AG10803 (cell line): ENCODE data around the gene ADGRB2.

Experiments used
- DNase-seq: peaks from one replicate; pipeline ENCODE4 v3.0.0; 2010; ENCODE audit warnings: low read depth
- H3K4me3 ChIP-seq: 2 replicates; pipeline ENCODE4 v1.5.1; 2011; ENCODE audit warnings: mild to moderate bottlenecking, low read length, control low read depth
- TF ChIP-seq, protein P1 (sequence below): conservative IDR thresholded peaks from 2 replicates; pipeline ENCODE4 v1.5.1; 2011; ENCODE audit warnings: mild to moderate bottlenecking, low read length, control low read depth, inconsistent platforms

ADGRB2 gene

DNA sequence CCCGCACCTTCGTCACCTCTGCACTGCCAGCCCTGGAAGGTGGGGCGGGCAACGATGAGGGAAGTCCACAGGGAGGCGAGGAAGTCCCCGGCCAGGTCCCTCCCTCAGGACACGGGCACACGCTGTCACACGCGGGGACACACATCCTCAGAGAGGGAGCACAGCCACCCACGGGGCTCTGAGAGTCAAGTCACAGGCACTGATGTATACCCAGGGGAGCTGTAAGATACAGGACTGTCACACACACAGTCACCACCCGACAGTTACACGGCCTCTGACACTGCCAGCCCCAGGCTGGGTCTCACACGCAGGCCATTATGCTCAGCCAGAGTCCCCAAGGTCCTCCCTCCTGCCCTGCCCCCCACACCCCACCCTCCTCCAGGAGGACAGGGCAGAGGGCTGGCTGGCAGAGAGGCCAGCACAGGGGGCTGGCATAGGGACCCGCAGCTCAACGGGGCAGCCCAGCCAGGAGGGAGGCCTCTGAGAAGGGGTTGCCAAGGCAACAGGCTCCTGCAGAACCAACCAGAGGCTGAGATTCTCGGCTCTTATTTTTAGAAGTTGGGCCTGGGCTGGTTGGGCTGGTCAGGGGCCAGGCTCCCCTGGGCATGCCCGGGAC is 17.7 kb upstream of the ADGRB2 start:
- no peak overlapping the region for H3K4me3 ChIP-seq
- TF ChIP-seq, protein P1, sequence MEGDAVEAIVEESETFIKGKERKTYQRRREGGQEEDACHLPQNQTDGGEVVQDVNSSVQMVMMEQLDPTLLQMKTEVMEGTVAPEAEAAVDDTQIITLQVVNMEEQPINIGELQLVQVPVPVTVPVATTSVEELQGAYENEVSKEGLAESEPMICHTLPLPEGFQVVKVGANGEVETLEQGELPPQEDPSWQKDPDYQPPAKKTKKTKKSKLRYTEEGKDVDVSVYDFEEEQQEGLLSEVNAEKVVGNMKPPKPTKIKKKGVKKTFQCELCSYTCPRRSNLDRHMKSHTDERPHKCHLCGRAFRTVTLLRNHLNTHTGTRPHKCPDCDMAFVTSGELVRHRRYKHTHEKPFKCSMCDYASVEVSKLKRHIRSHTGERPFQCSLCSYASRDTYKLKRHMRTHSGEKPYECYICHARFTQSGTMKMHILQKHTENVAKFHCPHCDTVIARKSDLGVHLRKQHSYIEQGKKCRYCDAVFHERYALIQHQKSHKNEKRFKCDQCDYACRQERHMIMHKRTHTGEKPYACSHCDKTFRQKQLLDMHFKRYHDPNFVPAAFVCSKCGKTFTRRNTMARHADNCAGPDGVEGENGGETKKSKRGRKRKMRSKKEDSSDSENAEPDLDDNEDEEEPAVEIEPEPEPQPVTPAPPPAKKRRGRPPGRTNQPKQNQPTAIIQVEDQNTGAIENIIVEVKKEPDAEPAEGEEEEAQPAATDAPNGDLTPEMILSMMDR, result no peak
- no peak for DNase-seq

DNA sequence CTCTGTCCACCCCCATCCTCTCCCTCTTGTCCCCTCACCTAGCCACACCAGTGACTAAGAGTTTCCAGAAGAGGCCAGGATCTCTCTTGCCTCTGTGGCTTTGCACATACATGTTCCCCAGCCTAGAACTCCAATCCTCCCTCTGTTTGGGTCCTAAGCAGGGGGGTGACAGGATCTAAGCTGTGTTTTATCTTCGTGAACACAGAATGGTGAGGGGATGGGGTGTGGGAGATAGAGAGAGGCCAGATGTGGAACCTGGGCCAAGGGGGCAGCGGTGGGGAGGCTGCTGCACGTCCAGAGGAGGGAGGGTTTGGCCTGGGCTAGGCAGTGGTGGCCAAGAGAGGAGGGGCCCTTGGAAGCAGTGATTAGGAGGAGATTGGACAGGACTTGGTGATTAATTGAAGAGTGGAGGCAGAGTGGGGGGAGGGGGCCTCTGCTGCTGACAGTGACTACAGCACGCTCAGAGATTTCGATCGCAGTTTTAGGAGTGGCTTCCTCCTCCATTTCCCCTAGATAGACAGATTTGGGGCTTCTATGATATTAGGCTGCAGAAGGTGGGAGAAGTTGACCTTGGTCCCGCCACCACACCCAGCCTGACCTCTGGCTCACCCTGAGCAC is 17.1 kb upstream of the ADGRB2 start:
- no peak overlapping the region for H3K4me3 ChIP-seq
- TF ChIP-seq, protein P1, result no peak
- no peak for DNase-seq

DNA sequence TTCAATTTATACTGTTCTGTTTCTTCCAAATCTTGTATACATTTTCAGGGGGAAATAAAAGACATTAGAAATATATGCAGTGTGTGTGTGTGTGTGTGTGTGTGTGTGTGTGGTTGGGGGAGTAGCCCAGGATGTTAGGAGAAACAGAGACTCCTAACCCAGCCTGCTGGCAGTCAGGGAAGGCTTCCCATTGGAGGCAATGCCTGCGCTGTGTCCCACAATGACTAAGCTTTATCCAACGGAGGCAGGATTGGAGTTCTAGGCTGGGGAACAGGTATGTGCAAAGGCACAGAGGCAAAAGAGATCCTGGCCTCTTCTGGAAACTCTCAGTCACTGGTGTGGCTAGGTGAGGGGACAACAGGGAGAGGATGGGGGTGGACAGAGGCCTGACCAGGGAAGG is 16.5 kb upstream of the ADGRB2 start:
- TF ChIP-seq, protein P1, result no peak
- no peak overlapping the region for H3K4me3 ChIP-seq
- no peak for DNase-seq

DNA sequence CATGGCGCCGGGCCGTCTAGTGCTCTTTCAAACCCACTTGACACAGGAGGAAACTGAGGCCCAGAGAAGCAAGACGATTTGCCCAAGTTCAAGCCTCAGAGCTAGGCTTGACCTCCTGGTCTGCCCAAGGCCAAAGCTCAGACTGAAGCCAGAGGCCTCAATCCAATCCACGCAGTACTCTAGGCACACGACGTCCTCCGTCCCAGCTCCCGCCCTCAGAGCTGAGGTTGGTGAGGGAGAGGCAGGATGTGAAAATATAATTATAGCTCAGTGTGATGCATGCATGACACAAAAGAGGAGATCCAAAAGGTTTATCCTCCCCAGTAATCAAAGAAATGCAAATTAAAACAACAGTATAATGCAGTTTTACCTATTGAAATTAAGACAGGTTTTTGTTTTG is 15.5 kb upstream of the ADGRB2 start:
- DNase-seq, result no peak
- no peak overlapping the region for H3K4me3 ChIP-seq
- TF ChIP-seq, protein P1, result no peak

DNA sequence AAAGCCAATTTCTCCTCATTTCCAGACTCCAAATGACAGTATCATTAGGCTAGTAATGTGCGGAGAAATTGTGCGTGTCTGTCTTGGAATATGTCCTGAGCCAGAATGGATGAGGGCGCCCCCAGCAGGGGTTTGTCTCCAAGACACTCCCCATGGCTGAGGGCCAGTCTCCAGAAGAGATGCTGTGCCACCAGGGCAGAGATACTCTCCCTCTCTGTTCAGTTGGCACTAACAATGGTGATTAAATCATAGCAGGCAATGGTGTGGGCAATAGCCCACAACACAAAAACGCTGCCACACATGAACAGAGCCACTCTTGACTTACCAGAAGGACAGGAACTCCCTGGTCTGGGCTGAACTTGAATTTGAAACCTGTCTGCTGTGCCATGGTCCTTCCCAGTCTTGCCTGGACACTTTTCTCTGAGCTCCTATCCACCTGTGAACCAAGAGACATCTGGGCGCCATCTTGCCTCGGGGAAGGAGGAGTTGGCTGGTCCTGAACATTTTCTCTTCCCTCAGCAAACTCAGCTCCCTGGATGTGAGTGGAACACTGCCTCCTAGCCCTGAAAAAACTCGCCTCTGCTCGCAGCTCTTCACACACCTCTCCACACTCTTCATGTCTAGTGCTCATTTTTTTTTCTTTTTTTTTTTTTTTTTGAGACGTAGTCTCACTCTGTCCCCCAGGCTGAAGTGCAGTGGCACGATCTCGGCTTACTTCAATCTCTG is 14.8 kb upstream of the ADGRB2 start:
- DNase-seq, result no peak
- TF ChIP-seq, protein P1, result no peak
- no peak overlapping the region for H3K4me3 ChIP-seq

DNA sequence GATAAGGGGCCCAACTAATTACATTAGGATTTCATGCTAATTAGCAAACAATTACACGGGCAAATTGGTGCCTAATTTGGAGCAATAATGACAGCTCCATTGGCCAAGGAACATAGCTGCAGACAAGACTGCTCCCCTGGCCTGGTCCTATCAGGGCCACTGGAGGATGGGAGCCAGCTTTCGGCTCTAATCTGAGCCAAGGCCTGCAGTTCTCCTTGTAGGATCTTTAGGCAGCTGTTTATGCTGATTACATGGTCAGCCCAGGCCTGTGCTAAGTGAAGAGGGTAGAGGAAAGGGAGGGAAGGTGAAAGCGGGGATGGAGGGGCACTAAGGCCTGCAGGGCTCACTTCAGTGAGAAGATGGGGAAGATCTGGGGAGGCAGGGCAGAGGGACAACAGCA is 12.4 kb upstream of the ADGRB2 start:
- no peak overlapping the region for H3K4me3 ChIP-seq
- no peak for DNase-seq
- TF ChIP-seq, protein P1, result no peak

DNA sequence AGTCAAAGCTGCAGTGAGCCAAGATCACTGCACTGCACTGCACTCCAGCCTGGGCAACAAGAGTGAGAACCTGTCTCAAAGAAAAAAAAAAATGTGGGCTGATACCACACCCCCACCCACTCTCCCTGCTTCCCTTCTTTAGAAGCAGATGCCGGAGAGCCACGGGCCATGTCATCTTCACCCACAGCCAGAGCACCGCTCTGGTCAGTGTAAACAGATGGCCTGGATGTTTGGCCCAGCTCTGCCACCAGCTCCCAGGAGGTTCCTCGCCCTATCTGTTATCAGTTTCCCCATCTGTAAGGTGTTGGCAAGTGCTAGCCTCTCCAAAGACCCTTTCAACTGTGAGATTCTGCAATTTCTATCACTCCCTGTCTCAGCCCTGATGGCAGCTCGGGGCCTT is 11.9 kb upstream of the ADGRB2 start:
- no peak for DNase-seq
- no peak overlapping the region for H3K4me3 ChIP-seq
- TF ChIP-seq, protein P1, result no peak
